Left renal pelvis (tissue), 4 donors: ENCODE measurements around the gene PRDM10. TPM values are rescaled to one million over a fixed set of nuclear protein-coding genes. Genes with fewer than 3 reads are reported as not detected.

Source experiments
- DNase-seq, 4 donors: peaks; one replicate each; pipeline ENCODE4 v3.0.0-alpha.2; 2013; ENCODE audit warnings: low read depth in 4 of 4, low spot score in 3 of 4
- polyA plus RNA-seq, 4 donors: library from polyadenylated mRNA; unstranded; fragments of 120-200 nt; gene quantifications; one replicate each; pipeline ENCODE4 v1.2.1, GENCODE V29; 2013; ENCODE audit not compliant: insufficient read length in 4 of 4

The PRDM10 gene
- polyA plus RNA-seq, 4 donors = 8.5 to 11.8 (median 10.1) TPM

- DNase-seq = no peak
These were observed 5.7 kb upstream of the PRDM10 start for GRCh38 chr11:130008326-130008725.

- no peak for DNase-seq
These were observed 4.3 kb upstream of the PRDM10 start for GRCh38 chr11:130006929-130007328.

GRCh38 chr11:130003717-130004001 is 1.0 kb upstream of the PRDM10 start:
- DNase-seq = no peak

GRCh38 chr11:130002846-130003716 is 446 bp upstream of the PRDM10 start:
- DNase-seq = peak; percentile 95 to 97 (median 96)

- DNase-seq = peak in 1 of 4 donors; percentile 33
These were observed 929 bp downstream of the PRDM10 start for GRCh38 chr11:130001461-130002351.

GRCh38 chr11:130000552-130001176 is 2.0 kb downstream of the PRDM10 start:
- no peak for DNase-seq

- DNase-seq = no peak
These were observed 3.2 kb downstream of the PRDM10 start for GRCh38 chr11:129999407-129999806.

GRCh38 chr11:129998905-129999304 is 3.7 kb downstream of the PRDM10 start:
- no peak for DNase-seq

GRCh38 chr11:129998107-129998506 is 4.5 kb downstream of the PRDM10 start:
- no peak for DNase-seq

GRCh38 chr11:129997513-129997912 is 5.1 kb downstream of the PRDM10 start:
- no peak for DNase-seq

GRCh38 chr11:129996113-129996870 is 6.3 kb downstream of the PRDM10 start:
- DNase-seq = no peak

GRCh38 chr11:129995163-129995562 is 7.5 kb downstream of the PRDM10 start:
- no peak for DNase-seq

- DNase-seq = peak in 1 of 4 donors; percentile 36
These were observed 10.3 kb downstream of the PRDM10 start for GRCh38 chr11:129992161-129992944.

GRCh38 chr11:129989149-129989813 is 13.4 kb downstream of the PRDM10 start:
- no peak for DNase-seq

- DNase-seq = no peak
These were observed 14.7 kb downstream of the PRDM10 start for GRCh38 chr11:129987950-129988349.

GRCh38 chr11:129985823-129986222 is 16.8 kb downstream of the PRDM10 start:
- DNase-seq = no peak

GRCh38 chr11:129980086-129980485 is 22.5 kb downstream of the PRDM10 start:
- DNase-seq = no peak

GRCh38 chr11:129979046-129979605 is 23.5 kb downstream of the PRDM10 start:
- DNase-seq = no peak

- no peak for DNase-seq
These were observed 24.2 kb downstream of the PRDM10 start for GRCh38 chr11:129978447-129978846.
